Activated T-helper 2 cell treated with anti-CD3 and anti-CD28 coated beads, Interferon-gamma antibody, Interleukin-2, Interleukin-4, amounts not matched to agents 10 μg/mL and 5 μg/mL and 100 μg/mL, durations not matched to agents 14 hours and 24 hours and 36 hours (primary cell): ENCODE measurements around the gene ATOX1. TPM values are rescaled to one million over a fixed set of nuclear protein-coding genes. Genes with fewer than 3 reads are reported as not detected.
A peak's percentile ranks its signal among the peaks of the same experiment; 100 is the strongest.

ENCODE experiments used
- DNase-seq: peaks from one replicate; pipeline ENCODE4 v3.0.0; 2021; ENCODE audit warnings: low spot score
- H3K27ac Mint-ChIP-seq: one replicate; pipeline ENCODE4 v1.8.0; 2021; ENCODE audit warnings: mixed read lengths
- H3K27me3 Mint-ChIP-seq: one replicate; pipeline ENCODE4 v1.8.0; 2021; ENCODE audit warnings: low read depth, mixed read lengths
- H3K36me3 Mint-ChIP-seq: one replicate; pipeline ENCODE4 v1.8.0; 2021; ENCODE audit warnings: low read depth, mixed read lengths
- H3K4me1 Mint-ChIP-seq: one replicate; pipeline ENCODE4 v1.8.0; 2021; ENCODE audit warnings: low read depth, mixed read lengths
- H3K4me3 Mint-ChIP-seq: one replicate; pipeline ENCODE4 v1.8.0; 2021; ENCODE audit warnings: low read depth, mild to moderate bottlenecking, moderate library complexity, mixed read lengths
- H3K9me3 Mint-ChIP-seq: one replicate; pipeline ENCODE4 v1.8.0; 2021; ENCODE audit warnings: mixed read lengths
- intact Hi-C: fragments of 100-400 bp; cut with micrococcal nuclease; formaldehyde crosslinking; loops from one replicate; pipeline ENCODE4 v1.15.1; 2023
- total RNA-seq: library from RNA; stranded (reverse); gene quantifications from 2 replicates; pipeline ENCODE4 v1.2.3, GENCODE V29; 2022

Gene ATOX1
- total RNA-seq, 1 donor from 2014 or later: 69.8 TPM

- H3K36me3 Mint-ChIP-seq: peaks cover 54% of the 10 kb centered on the region
- intact Hi-C loops: loop anchor here (10.0 kb wide), 3 partner anchors 695 to 1425 kb away; partner anchors contain the start of genes TCOF1 and TNIP1
- no peaks in the 10 kb centered on the region for H3K27me3 Mint-ChIP-seq
- peaks cover 57% of the 10 kb centered on the region for H3K4me1 Mint-ChIP-seq
- no peak for DNase-seq
- peak overlapping the region; percentile 44 for H3K27ac Mint-ChIP-seq
- H3K4me3 Mint-ChIP-seq: no peak overlapping the region
- no peaks in the 10 kb centered on the region for H3K9me3 Mint-ChIP-seq
Measured at GRCh38 chr5:151779531-151780125, 21.2 kb upstream of the ATOX1 start.

GRCh38 chr5:151775025-151775606 lies 16.7 kb upstream of the ATOX1 start:
- Mint-ChIP-seq H3K4me1 (peaks cover 54% of the 10 kb centered on the region), H3K9me3 (no peaks in the 10 kb centered on the region), H3K4me3 (peak overlapping the region; percentile 54), H3K27ac (no peak overlapping the region), H3K36me3 (peaks cover 71% of the 10 kb centered on the region), H3K27me3 (no peaks in the 10 kb centered on the region)
- DNase-seq: no peak
- intact Hi-C loops: loop anchor here (10.0 kb wide), 3 partner anchors 690 to 1420 kb away; partner anchors contain the start of genes TCOF1 and TNIP1

GRCh38 chr5:151773951-151774350 lies 15.5 kb upstream of the ATOX1 start:
- peaks cover 44% of the 10 kb centered on the region for H3K4me1 Mint-ChIP-seq
- no peak for DNase-seq
- H3K27me3 Mint-ChIP-seq: no peaks in the 10 kb centered on the region
- intact Hi-C loops: loop anchor here (10.0 kb wide), 3 partner anchors 689 to 1419 kb away; partner anchors contain the start of genes TCOF1 and TNIP1
- H3K36me3 Mint-ChIP-seq: peaks cover 61% of the 10 kb centered on the region
- H3K4me3 Mint-ChIP-seq: peak overlapping the region; percentile 93
- no peak overlapping the region for H3K27ac Mint-ChIP-seq
- no peaks in the 10 kb centered on the region for H3K9me3 Mint-ChIP-seq

GRCh38 chr5:151772846-151773561 lies 14.6 kb upstream of the ATOX1 start:
- Mint-ChIP-seq H3K9me3 (no peaks in the 10 kb centered on the region), H3K27ac (peak overlapping the region; percentile 76), H3K4me3 (peak overlapping the region; percentile 93), H3K27me3 (no peaks in the 10 kb centered on the region), H3K36me3 (peaks cover 51% of the 10 kb centered on the region), H3K4me1 (peaks cover 42% of the 10 kb centered on the region)
- no peak for DNase-seq
- intact Hi-C loops: loop anchor here (10.0 kb wide), 3 partner anchors 688 to 1418 kb away; partner anchors contain the start of genes TCOF1 and TNIP1

- Mint-ChIP-seq H3K27ac (peak overlapping the region; percentile 76), H3K36me3 (peaks cover 44% of the 10 kb centered on the region), H3K4me3 (peak overlapping the region; percentile 93), H3K27me3 (no peaks in the 10 kb centered on the region), H3K9me3 (no peaks in the 10 kb centered on the region), H3K4me1 (peaks cover 35% of the 10 kb centered on the region)
- intact Hi-C loops: loop anchor here (10.0 kb wide), 3 partner anchors 687 to 1417 kb away; partner anchors contain the start of genes TCOF1 and TNIP1
- peak; percentile 53 for DNase-seq
Measured at GRCh38 chr5:151772029-151772845, 13.8 kb upstream of the ATOX1 start.

GRCh38 chr5:151771259-151772028 lies 13.0 kb upstream of the ATOX1 start, which contains the start of gene G3BP1:
TSS of gene G3BP1 (plus strand) at chr5:151771954. CDS start at chr5:151786621, 14,667 bp downstream.
- no peaks in the 10 kb centered on the region for H3K27me3 Mint-ChIP-seq
- intact Hi-C loops: loop anchor here (1.0 to 10.0 kb wide), 9 partner anchors 13 to 1417 kb away; partner anchors contain the start of genes ATOX1, GM2A, SLC36A1 and TCOF1
- H3K9me3 Mint-ChIP-seq: no peaks in the 10 kb centered on the region
- H3K4me1 Mint-ChIP-seq: peaks cover 31% of the 10 kb centered on the region
- DNase-seq: peak; percentile 99
- peak within 1 kb of the TSS; percentile 76 for H3K27ac Mint-ChIP-seq
- H3K36me3 Mint-ChIP-seq: peaks cover 37% of the 10 kb centered on the region
- peak within 1 kb of the TSS; percentile 93 for H3K4me3 Mint-ChIP-seq

- no peaks in the 10 kb centered on the region for H3K27me3 Mint-ChIP-seq
- peaks cover 24% of the 10 kb centered on the region for H3K4me1 Mint-ChIP-seq
- no peaks in the 10 kb centered on the region for H3K9me3 Mint-ChIP-seq
- intact Hi-C loops: loop anchor here (1.0 to 10.0 kb wide), 9 partner anchors 12 to 1416 kb away; partner anchors contain the start of genes ATOX1, GM2A, SLC36A1 and TCOF1
- H3K27ac Mint-ChIP-seq: peak overlapping the region; percentile 81
- H3K4me3 Mint-ChIP-seq: no peak overlapping the region
- peaks cover 31% of the 10 kb centered on the region for H3K36me3 Mint-ChIP-seq
- DNase-seq: no peak
Measured at GRCh38 chr5:151770383-151771258, 12.2 kb upstream of the ATOX1 start.

GRCh38 chr5:151766975-151767374 lies 8.5 kb upstream of the ATOX1 start:
- Mint-ChIP-seq H3K4me1 (peaks cover 2% of the 10 kb centered on the region), H3K4me3 (no peak overlapping the region), H3K27me3 (peaks cover 4% of the 10 kb centered on the region), H3K9me3 (no peaks in the 10 kb centered on the region), H3K27ac (no peak overlapping the region), H3K36me3 (no peaks in the 10 kb centered on the region)
- no peak for DNase-seq
- intact Hi-C loops: no loop called here

- Mint-ChIP-seq H3K4me1 (no peaks in the 10 kb centered on the region), H3K27ac (no peak overlapping the region), H3K9me3 (no peaks in the 10 kb centered on the region), H3K36me3 (no peaks in the 10 kb centered on the region), H3K27me3 (peaks cover 4% of the 10 kb centered on the region), H3K4me3 (no peak overlapping the region)
- intact Hi-C loops: no loop called here
- DNase-seq: no peak
Measured at GRCh38 chr5:151764801-151765200, 6.4 kb upstream of the ATOX1 start.

- peaks cover 11% of the 10 kb centered on the region for H3K36me3 Mint-ChIP-seq
- intact Hi-C loops: loop anchor here (1.0 to 10.0 kb wide), 4 partner anchors 9 to 603 kb away; partner anchors contain the start of genes ANXA6 and G3BP1
- H3K4me1 Mint-ChIP-seq: peaks cover 32% of the 10 kb centered on the region
- peak overlapping the region; percentile 85 for H3K27ac Mint-ChIP-seq
- H3K27me3 Mint-ChIP-seq: peaks cover 4% of the 10 kb centered on the region
- H3K9me3 Mint-ChIP-seq: no peaks in the 10 kb centered on the region
- DNase-seq: no peak
- peak overlapping the region; percentile 92 for H3K4me3 Mint-ChIP-seq
Measured at GRCh38 chr5:151758141-151758429, 346 bp downstream of the ATOX1 start.
